ENCODE data around the gene EHBP1L1.

Gene EHBP1L1

GRCh38 chr11:65617136-65617850, 41.4 kb downstream of the EHBP1L1 start:
- no peak overlapping the region for H3K27ac ChIP-seq (ENCODE audit: extremely low read depth, low read depth, low read length)

GRCh38 chr11:65617990-65618751, 42.3 kb downstream of the EHBP1L1 start:
- ChIA-PET POLR2A (interaction anchor here (0.9 to 1.5 kb wide), 3 partner anchors 14 to 36 kb away, joined by 3 read pairs; no protein-coding TSS in a partner anchor), CTCF (interaction anchor here (0.5 kb wide), 1 partner anchor 243 kb away, joined by 4 read pairs; no protein-coding TSS in a partner anchor)
- TF ChIP-seq ZNF623 (tag by site-specific recombination; IDR thresholded peaks at IDR 0.05), result no peak
- TF ChIP-seq ZNF391 (tag by site-specific recombination; IDR thresholded peaks at IDR 0.05; ENCODE audit: borderline replicate concordance, low read depth), result no peak
- Histone ChIP-seq H3K4me1 (ENCODE audit: control insufficient read depth, insufficient read depth, low read length) (no peaks in the 10 kb centered on the region), H3K4me3 (ENCODE audit: low read depth, low read length) (no peak overlapping the region), H3K9me3 (ENCODE audit: control insufficient read depth, insufficient read depth, low read depth, low read length) (no peaks in the 10 kb centered on the region), H3K36me3 (ENCODE audit: control insufficient read depth in 2 of 2, insufficient read depth in 1 of 2, low read length in 2 of 2) (peaks cover 0 to 62% of the 10 kb centered on the region in 2 experiments; a peak in 1 of 3 replicates), H3K27ac (ENCODE audit: extremely low read depth, low read depth, low read length) (no peak overlapping the region)

More at GRCh38 chr11:65617136-65617850, 41.4 kb downstream of the EHBP1L1 start:
- POLR2A ChIA-PET, result interaction anchor here (0.6 to 1.4 kb wide), 2 partner anchors 16 to 21 kb away, joined by 3 to 6 read pairs; no protein-coding TSS in a partner anchor
- Histone ChIP-seq H3K4me3 (ENCODE audit: low read depth, low read length) (no peak overlapping the region), H3K9me3 (ENCODE audit: control insufficient read depth, insufficient read depth, low read depth, low read length) (no peaks in the 10 kb centered on the region), H3K4me1 (ENCODE audit: control insufficient read depth, insufficient read depth, low read length) (no peaks in the 10 kb centered on the region), H3K36me3 (ENCODE audit: control insufficient read depth in 2 of 2, insufficient read depth in 1 of 2, low read length in 2 of 2) (peaks cover 0 to 66% of the 10 kb centered on the region in 2 experiments; a peak in 1 of 3 replicates)
- CTCF ChIA-PET, result interaction anchor here (0.9 to 1.3 kb wide), 2 partner anchors 32 to 242 kb away, joined by 3 to 4 read pairs; partner anchors contain the start of gene MUS81
- no peak for TF ChIP-seq PRDM6 (tag by site-specific recombination; IDR thresholded peaks at IDR 0.05)
- TF ChIP-seq ZNF366 (tag by site-specific recombination; conservative IDR thresholded peaks at IDR 0.05), result no peak
- no peak for TF ChIP-seq ZNF501 (tag by site-specific recombination; IDR thresholded peaks at IDR 0.05)
- no peak for TF ChIP-seq HOXD13 (CRISPR knock-in tag; IDR thresholded peaks at IDR 0.05; ENCODE audit: borderline replicate concordance)
- TF ChIP-seq REPIN1 (tag by site-specific recombination; IDR thresholded peaks at IDR 0.05; ENCODE audit: low read depth), result no peak
- TF ChIP-seq ZNF202 (tag by site-specific recombination; IDR thresholded peaks at IDR 0.05; ENCODE audit: borderline replicate concordance), result no peak
- no peak for TF ChIP-seq ZNF621 (tag by site-specific recombination; IDR thresholded peaks at IDR 0.05)
- TF ChIP-seq ZNF362 (tag by site-specific recombination; IDR thresholded peaks at IDR 0.05), result no peak
- TF ChIP-seq EGR2 (tag by site-specific recombination; IDR thresholded peaks at IDR 0.05; ENCODE audit: low read depth), result no peak
- TF ChIP-seq ZNF707 (tag by site-specific recombination; IDR thresholded peaks at IDR 0.05), result no peak

- ChIA-PET CTCF (no interaction called here), POLR2A (interaction anchor here (0.9 to 1.5 kb wide), 3 partner anchors 13 to 36 kb away, joined by 3 read pairs; no protein-coding TSS in a partner anchor)
- peaks cover 0 to 68% of the 10 kb centered on the region in 2 experiments; a peak in 1 of 3 replicates for H3K36me3 ChIP-seq (ENCODE audit: control insufficient read depth in 2 of 2, insufficient read depth in 1 of 2, low read length in 2 of 2)
- H3K4me1 ChIP-seq (ENCODE audit: control insufficient read depth, insufficient read depth, low read length), result no peaks in the 10 kb centered on the region
- no peak overlapping the region for H3K27ac ChIP-seq (ENCODE audit: extremely low read depth, low read depth, low read length)
- no peak overlapping the region for H3K4me3 ChIP-seq (ENCODE audit: low read depth, low read length)
- H3K9me3 ChIP-seq (ENCODE audit: control insufficient read depth, insufficient read depth, low read depth, low read length), result no peaks in the 10 kb centered on the region
- no peak for TF ChIP-seq ZSCAN18 (tag by site-specific recombination; IDR thresholded peaks at IDR 0.05)
- TF ChIP-seq ZNF692 (tag by site-specific recombination; IDR thresholded peaks at IDR 0.05), result no peak
- no peak for TF ChIP-seq SETDB1 (IDR thresholded peaks at IDR 0.05; ENCODE audit: insufficient read length, low read length)
- TF ChIP-seq ZNF292 (tag by site-specific recombination; IDR thresholded peaks at IDR 0.05; ENCODE audit: borderline replicate concordance, low read depth), result no peak
- no peak for TF ChIP-seq ZNF114 (tag by site-specific recombination; IDR thresholded peaks at IDR 0.05)
- TF ChIP-seq ZNF707 (tag by site-specific recombination; IDR thresholded peaks at IDR 0.05), result no peak
- no peak for TF ChIP-seq AEBP2 (tag by site-specific recombination; IDR thresholded peaks at IDR 0.05; ENCODE audit: borderline replicate concordance)
These were observed 42.9 kb downstream of the EHBP1L1 start for GRCh38 chr11:65618763-65619162.
